NCI-H2081 (cell line): ENCODE measurements around the gene COL9A1.

Source experiments
- DNase-seq, 2 experiments: peaks; one replicate each; lab custom pipeline; 2025; lab: John Stamatoyannopoulos, UW

Gene COL9A1

DNA sequence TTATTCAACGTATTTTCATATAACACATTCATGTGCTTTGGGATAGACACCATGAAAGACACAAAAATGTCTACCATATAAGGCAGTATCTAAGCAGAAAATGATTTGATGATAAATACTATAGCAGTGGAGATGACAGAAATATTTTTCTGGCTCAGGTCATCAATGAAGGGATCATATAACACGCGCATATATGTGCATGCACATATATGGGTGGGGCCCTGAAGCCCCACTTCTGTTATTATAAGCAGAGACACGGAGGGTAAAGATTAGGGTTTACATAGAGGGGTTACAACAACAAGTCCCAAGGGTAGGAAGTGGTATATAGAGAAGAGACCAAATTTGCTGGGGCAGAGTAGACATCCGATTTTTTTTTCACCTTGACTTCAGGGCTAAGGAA lies 16.0 kb downstream of the COL9A1 start:
- DNase-seq: no peak

DNA sequence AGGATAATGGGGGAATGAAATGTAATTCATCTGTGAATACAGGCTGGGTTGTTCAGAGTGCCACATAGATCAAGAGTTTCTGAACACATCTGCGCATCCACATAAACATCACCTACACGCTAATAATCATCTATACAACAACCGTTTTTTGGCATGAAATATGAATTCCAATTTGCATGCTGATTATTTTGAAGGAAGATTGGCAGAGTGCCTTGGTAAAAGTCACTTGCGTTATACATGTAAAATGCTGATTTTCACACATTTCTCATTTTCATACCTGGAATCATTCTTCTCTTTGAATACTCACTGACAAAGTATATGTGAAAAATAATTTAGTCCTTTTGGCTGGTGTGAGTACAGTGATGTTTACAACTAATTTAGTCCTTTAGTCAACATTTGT lies 17.7 kb downstream of the COL9A1 start:
- DNase-seq: peak in 1 of 2 experiments; percentile 32

DNA sequence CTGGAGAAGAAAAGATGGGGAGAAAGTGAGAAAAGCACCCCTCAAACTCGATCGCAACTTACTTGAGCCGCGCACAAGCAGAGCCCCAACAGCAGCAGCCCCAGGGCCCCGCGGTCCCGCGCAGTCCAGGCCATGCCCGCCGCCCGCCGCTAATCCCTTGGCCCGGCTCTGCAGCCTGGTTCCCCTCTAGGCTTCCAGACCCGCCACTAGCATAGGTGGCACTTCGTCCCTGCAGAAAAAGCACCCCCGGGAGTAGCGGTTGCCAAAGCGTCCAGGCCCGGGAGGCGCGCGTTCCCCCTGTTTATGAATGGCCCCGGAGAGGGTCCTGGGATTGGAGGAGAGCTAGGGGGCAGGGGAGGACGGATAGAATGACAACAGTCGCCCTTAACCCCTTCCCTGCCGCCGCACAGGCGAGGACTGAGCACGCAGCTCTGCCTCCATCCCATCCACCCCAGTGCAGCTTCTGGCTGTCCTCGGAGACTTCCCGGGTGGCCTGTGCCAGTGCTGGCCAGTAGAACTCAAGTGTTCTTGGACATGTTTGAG lies 19.9 kb downstream of the COL9A1 start:
- no peak for DNase-seq

DNA sequence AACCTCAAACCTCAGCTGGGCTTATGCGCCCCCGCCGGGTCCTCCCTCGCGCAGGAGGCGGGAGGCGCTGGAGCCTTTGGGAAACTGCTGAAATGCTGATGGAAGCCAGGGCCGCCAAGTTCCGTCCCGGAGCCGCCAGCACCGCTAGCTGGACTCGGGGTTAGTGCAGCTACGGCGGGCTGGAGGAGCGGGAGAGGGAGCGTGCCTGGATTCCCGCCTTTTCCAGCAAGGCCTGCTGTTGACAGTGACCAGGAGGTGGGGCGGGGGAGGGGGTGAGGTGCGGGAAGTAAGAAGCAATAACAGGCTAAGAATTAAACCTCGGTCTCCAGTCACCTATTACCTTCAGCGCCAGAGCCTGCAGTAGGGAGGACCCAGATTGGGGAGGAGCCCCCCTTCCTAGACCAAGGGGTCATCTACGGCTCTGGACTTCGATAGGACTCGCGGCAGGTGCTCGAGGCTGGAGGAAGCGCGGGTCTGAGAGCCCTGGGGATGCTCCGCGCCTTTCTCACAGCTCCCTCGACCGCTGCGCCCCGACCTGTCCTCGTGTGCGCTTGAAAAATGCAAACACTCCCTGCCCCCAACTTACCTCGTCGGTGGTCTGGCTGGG lies 20.5 kb downstream of the COL9A1 start:
- DNase-seq: no peak

DNA sequence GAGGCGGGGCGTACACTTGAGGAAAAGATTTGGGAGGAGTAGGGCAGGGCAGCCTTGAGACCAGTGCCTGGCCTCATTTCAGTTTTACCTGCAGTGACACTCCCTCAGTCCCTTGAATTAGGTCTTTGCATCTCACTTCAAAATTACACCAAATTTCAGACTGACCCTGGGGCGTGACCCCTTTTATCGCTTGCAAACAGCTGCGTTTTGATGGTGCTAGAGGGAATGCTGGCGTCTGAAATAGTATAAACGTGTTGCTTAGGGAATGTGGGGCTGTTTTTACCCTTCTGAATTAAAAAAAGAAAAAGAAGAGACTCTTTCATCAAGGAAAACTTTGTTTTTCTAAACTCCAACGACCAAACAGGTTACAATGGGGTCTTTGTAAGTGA lies 21.0 kb downstream of the COL9A1 start:
- DNase-seq: no peak

DNA sequence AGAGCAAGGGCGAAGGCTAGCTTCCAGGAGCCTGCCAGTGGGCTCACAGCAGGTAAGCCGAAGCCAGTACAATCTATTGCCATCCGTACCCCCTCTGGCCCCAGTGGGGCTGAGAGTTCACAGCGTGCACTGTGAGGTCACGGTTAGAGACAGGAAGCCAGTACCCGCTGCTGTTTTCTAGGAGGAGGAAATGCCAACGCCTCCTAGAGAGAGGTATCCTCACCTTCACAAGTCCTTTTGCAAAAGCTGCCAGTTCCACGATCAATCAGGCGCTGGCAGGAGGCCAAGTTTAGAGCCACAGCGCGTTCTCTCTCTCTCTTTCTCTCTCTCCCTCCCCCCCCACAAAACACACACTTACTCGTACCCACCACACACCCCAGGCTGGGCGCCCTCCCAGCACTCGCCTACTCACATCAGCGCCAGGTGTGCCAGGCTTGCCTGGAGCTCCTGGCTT lies 22.5 kb downstream of the COL9A1 start:
- DNase-seq: peak; percentile 65 to 72

DNA sequence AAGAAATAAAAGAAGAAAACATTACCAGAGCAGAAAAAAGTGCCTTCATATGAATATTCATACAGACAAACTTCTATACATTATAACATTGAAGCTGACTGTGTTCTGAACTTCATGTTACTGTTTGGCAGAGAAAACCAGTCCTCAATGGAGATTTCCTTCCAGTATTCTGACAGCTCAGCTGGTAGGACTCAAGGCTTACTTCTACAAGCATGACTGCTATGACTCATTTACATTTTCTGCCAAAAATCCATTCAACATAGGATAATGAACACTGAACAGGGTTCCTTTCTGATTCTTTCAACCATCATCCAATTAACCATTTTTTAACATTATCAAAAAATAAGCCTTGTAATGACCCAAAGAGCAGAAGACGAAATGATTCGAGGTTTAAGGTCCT lies 25.4 kb downstream of the COL9A1 start:
- DNase-seq: no peak

DNA sequence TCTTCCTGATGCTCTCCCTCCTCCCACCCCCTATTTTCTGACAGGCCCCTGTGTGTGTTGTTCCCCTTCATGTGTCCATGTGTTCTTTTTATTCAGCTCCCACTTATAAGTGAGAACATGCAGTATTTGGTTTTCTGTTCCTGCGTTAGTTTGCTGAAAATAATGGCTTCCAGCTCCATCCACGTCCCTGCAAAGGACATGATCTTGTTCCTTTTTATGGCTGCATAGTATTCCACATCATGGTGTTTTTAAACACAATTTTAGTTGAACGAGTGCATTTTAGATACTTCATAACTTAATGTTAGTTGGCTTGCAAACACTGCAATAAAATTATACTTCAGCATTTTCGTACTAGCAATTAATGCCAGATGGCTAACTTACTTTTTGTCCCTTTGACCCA lies 28.5 kb downstream of the COL9A1 start:
- no peak for DNase-seq

DNA sequence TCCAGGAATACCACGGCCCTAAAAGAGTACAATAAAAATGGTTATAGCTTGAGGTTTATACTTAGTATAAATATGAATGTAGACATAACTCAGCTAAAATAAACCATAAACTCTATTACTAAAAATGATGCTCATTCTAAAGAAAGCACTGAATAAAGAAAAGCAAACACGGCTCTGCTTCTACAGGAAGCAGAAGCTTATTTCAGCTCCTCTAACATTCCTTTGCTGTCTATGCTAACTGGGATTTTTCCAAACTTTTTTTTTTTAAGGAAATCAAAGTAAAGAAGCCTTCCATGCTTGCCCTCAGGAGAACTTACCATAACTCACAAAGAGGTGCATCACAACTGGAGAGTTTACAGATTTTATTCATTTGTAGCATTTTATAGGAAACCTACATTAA lies 30.8 kb downstream of the COL9A1 start:
- DNase-seq: no peak

DNA sequence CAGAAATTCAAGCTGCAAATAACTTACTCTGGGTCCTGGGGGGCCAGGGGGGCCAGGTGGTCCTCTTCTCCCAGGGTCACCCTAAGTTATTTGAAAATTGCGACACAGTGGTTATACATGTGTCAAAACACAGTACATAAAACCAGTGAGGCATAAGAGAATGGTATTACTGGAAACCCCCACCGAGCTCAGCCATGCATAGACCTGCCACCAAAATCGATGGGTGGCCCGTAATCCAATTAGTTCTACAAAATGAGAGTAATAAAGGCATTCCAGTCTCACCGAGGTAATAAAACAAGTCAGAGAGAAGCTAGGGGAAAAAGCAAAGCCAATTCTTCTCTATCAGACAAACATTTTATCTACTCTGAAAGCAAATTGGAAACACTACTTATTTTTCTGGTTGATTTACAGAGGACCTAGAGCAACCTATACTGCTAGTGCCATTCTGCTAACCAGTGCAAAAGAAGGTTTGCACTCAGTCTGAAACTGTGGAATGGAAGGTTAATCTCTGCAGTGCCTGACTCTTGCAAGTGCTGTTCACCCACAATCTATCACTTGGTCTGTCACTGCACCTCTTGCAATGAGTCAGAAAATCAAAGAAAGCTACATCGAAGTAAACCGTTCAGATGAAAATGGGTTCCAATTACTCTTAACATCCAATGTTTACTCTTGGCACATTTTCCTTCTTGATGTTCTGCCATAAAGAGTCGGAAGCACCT lies 32.4 kb downstream of the COL9A1 start:
- peak in 1 of 2 experiments; percentile 21 for DNase-seq

DNA sequence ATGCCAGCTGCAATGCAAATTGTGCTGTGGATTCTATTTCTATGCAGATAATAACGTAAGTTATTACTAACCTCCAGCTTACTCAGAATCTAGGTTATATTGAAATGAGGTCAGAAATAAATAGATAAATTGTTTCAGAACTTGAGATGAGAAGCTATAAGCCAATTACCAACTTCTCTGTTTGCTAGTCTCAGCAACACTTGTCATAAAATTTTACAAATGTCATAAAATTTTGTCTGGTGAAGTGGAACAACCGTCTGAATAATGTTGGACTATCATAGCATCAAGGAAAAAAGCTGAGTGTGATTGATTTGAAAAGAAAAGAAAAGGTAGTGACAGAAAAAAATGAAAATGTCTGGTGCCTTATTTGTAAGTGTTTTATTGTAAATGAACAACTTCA lies 36.7 kb downstream of the COL9A1 start:
- DNase-seq: no peak

DNA sequence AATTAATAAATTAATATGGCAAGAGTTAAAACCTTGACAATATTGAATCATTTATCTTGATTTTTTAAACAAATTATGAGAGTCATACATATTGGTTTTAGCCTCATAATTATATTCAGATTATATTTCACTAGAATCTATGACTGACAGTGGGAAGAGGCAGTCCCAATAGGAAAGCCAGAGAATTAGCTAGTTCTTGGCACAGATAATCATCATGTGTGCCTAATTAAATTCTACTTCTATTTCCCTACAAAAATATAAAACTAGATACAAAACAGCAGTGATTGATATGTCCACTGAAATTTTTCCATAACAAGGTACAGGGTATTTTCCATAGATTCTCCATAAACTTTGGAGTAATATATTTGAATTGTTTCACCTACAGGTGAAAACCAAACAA lies 38.6 kb downstream of the COL9A1 start:
- no peak for DNase-seq

DNA sequence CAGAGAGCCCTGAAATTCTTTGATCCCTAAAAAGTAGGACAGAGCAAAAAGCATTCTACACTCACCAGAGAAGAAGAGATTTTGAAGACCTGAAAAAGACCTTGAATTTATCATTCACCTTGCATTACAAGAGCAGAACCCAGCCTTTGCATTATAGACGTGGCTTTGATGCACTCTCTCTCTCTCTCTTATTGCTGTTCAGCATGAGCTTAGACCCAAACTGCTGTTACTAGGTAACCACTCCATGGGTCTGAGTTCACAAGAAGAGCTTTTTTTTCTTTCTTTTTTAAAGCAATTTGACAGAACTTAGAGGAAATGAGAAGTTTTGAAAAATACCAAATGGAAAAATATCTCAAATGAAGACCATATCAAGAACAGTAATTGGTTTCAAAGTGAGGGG lies 44.4 kb downstream of the COL9A1 start:
- no peak for DNase-seq

DNA sequence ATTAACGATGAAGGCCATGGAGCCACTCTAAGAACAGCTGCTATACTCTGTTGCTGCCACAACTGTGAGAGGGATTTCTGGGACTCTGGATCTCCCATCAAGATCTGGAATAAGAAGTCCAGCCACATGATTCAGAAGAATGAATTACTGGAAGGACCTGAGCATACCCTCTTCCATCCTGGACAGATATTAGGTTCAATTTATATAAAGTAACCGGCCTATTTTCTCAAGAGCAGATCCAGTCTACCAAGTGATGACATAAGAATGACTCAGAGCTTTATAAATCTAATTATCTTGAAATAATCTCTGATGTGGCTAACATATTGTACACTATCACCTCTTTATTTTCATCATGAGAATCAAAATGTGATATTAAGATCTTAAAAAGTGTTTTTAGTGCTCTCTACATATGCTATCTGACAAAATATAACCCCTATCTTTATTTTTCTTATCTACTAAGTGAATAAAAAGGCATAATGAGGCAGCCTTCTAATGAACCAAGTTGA lies 45.1 kb downstream of the COL9A1 start:
- no peak for DNase-seq

DNA sequence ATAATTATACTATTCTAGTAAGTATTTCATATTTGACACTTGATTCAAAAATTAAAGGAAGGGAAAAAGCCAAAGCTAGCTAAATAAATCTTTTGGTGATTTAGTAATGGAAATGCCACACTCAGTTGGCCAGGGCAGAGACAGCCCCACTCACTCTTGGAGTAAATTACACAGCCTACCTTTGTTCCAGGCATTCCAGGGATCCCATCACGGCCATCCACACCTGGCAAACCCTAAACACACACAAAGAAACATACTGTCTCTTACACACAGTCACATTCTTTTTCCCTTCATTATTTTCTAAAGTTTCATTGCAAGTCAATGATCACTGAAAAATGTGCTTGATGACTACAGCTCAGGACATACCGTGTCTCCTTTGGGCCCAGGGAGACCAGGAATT lies 48.1 kb downstream of the COL9A1 start:
- DNase-seq: no peak

DNA sequence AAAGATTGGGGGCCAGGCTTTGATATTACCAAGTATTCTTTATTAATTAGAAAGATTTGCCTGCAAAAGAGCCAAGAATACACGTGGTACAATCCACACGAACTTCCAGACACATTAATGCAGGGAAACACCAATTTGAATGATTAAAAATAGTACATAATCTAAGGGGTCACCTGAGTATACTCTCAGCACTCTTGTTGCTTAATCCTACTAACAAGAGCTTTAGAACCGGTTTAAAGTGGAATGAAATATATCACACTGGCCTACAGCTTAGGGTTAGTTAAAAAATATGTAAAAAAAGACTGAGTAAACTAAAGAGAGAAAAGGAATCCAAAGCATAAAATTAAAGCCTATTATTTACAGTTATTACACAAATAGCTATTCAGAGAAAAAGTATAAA lies 49.0 kb downstream of the COL9A1 start:
- no peak for DNase-seq

DNA sequence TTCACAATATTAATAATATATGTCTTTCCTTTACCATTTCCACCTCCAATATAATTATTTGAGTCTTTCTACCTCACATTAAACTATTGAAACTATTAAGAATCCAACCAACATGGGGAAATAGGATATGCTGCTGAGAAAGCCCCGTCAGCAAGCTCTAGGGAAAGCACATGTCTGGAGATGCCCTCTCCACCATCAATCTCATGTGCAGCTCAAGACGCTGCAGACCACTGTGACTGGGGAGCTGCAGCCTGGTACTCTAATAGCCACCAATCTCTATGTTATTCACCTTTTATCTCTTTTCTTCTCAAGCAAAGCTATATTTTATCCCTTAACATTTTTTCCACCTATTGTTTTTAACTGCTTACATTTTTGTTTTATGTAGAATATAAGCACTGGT lies 50.3 kb downstream of the COL9A1 start:
- no peak for DNase-seq

DNA sequence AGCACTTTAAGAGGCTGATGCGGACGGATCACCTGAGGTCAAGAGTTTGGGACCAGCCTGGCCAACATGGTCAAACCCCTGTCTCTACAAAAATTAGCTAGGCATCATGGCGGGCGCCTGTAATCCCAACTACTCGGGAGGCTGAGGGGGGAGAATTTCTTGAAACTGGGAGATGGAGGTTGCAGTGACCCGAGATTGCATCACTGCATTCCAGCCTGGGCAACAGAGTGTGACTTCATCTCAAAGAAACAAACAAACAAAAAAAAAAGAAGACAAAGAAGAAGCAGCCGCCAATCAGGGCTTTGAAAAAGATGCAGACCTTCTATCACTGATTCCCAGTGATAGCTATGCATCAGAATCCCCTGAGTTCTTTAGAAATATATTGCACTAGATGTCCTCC lies 56.8 kb downstream of the COL9A1 start:
- DNase-seq: no peak

DNA sequence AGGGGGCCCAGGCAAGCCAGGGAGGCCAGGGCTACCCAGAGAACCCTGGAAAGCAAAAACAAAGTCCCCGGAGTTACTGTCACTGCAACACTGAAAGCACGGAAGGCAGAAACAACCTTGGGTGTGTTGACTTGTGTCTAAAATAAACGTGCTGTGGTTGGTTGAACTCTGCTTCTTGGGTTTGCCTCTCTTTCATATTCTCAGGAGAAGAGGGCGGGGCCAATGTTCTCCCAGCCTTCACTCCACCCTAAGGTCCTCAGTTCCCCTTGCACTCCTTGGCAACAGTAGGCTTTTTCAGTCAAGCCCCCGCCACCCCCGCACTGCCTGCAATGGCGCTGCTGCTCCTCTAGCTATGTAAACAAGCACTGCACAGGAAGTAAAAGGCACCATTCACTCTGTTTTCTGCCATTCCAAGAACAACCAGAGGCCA lies 60.9 kb downstream of the COL9A1 start:
- DNase-seq: peak in 1 of 2 experiments; percentile 6

DNA sequence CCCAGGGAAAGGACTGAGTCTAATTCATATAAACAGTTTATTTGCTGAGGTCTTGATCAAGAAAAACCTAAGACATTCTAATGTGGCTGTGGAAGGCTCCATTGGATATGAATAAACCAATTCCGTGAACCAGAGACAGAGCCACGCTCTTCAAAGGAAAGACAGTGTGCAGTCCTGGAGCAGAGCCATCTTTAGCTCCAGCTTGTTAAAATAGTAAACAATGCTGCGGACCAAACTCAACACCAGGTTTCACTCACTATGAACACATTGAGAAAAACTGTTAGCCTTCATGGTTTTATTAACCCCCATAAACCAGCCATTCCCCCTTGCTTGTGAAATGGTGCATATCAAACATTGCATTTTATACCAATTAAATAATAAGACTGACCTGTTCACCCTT lies 61.9 kb downstream of the COL9A1 start:
- DNase-seq: peak in 1 of 2 experiments; percentile 34

DNA sequence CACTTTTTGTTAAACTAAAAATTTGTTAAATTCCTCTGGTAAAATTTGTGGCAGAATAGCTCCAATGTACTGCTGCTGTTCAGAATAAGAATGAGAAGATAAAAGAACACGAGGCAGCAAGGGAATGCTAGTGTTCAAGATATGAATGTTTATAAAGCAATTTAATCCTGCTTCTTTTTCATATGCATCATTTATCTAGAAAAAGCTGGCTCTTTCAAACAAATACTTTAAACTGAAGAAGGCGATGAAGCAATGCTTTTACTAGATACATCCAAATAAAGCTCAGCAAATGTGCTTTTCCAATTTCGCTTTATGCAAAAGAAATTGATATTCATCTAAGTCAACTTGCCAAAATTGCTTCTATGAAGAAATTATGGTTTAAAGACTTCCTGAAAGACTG lies 66.5 kb downstream of the COL9A1 start:
- DNase-seq: no peak

DNA sequence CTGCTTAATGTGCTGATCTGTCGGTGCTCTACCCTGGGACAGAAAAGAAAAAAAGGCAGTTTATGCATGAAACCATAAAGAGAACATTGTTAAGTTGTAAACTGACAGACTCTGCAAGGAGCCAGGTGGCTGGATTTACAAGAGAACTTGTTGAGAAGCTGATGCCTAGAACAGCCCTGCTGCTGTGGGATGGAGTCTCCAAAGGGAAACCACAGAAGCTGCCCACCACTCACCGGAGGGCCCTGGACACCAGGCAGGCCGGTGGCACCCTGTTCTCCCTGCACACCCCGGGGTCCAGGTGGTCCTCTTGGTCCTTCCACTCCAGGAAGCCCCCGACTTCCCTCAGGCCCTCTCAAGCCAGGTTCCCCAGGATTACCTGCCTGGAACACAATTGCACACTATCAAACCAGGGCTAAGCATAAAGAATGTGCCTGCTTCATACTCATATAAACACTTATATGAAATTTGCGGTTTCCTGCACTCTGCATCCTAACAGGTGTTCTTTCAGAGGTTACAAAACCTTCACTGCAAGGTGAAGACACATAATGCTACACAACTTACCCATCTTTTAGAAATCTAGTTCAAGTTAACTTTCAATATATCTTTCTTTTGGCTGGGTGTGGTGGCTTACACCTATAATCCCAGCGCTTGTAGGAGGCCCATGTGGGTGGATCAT lies 68.2 kb downstream of the COL9A1 start:
- DNase-seq: no peak

DNA sequence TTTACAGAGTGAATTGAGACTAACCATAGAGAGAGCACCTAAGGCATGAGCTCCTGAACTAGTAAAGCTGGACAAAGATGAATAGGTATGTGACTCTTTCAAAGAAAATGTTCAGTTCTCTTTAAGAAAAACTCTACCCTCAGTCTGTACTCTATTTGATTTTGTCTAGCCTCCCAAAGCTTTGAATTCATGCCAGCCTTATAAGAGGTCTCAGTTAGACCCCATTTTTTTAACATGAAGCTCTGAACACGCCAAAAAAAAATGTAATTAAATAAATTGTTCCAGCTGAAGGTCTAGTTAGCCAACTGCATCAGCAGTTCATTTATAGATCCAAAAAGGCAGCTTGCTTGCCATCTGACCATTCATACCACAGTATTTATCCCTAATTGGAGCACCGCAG lies 71.6 kb downstream of the COL9A1 start:
- DNase-seq: no peak
